HCT116 (cell line): ENCODE results near the gene RYR2. TPM values are rescaled to one million over a fixed set of nuclear protein-coding genes. Genes with fewer than 3 reads are reported as not detected.

ENCODE experiments used
- ATAC-seq: fragments of 200-7000 bp; cut with Tn5 transposase; 2 replicates; pipeline ENCODE4 v1.9.1; 2020; ENCODE audit warnings: mild to moderate bottlenecking, moderate library complexity
- BruUV-seq: library from RNA; stranded (reverse); fragments of 400-500 nt; replicated peaks from 2 replicates; lab custom pipeline; 2021; lab: Mats Ljungman, UMichigan
- CTCF ChIA-PET: fragments of 300-600 bp; sonication (Branson Sonifier 250); formaldehyde crosslinking; loops from one replicate; lab custom pipeline; 2021; ENCODE audit warnings: antibody characterized with exemption; lab: Charles Lee
- POLR2A ChIA-PET: fragments of 300-600, 350-600 bp; sonication (Branson Sonifier 250); formaldehyde crosslinking; loops from one replicate; lab custom pipeline; 2021; ENCODE audit warnings: antibody characterized with exemption; lab: Charles Lee
- RAD21 ChIA-PET, 2 experiments: fragments of 300-600 bp; sonication (Branson Sonifier 250); formaldehyde crosslinking; loops; one replicate each; lab custom pipeline; 2023; ENCODE audit warnings: low total read pairs in 2 of 2; ENCODE audit not compliant: uncharacterized antibody in 2 of 2, unreplicated experiment in 2 of 2, low non-redundant PET in 1 of 2; lab: Charles Lee
- DNase-seq: peaks from one replicate; pipeline ENCODE4 v3.0.0-alpha.2; 2010; ENCODE audit warnings: low read depth, low spot score
- H2AFZ ChIP-seq: fragments of 200-600 bp; shearing (Covaris generic), sonication (generic); 2 replicates; pipeline ENCODE4 v1.6.1; 2017; ENCODE audit warnings: low read depth, mixed run types, mixed read lengths, antibody characterized with exemption, low read length; ENCODE audit not compliant: poor library complexity, severe bottlenecking
- H3K27ac ChIP-seq: 2 replicates; pipeline ENCODE4 v1.5.1; 2012; ENCODE audit warnings: low read depth, low read length
- H3K27me3 ChIP-seq: fragments of 200-600 bp; sonication (generic); 2 replicates; pipeline ENCODE4 v1.6.1; 2016; ENCODE audit warnings: mixed run types, low read length, mixed read lengths; ENCODE audit not compliant: insufficient read depth
- H3K36me3 ChIP-seq, 2 experiments: fragments of 200-500 bp in 1 of 2; fragments of 200-600 bp in 1 of 2; sonication (Bioruptor generic) in 1 of 2; sonication (generic) in 1 of 2; 2 replicates each; pipeline versions ENCODE4 v1.5.1 to v1.6.1; 2014 to 2016; ENCODE audit warnings: low read length in 2 of 2, inconsistent platforms in 1 of 2, mixed read lengths in 1 of 2, mixed run types in 1 of 2; ENCODE audit not compliant: insufficient read depth in 2 of 2, control insufficient read depth in 1 of 2
- H3K4me1 ChIP-seq, 2 experiments: fragments of 200-600 bp in 1 of 2; sonication (generic) in 1 of 2; 2 replicates each; pipeline versions ENCODE4 v1.5.1 to v1.6.1; 2012 to 2017; ENCODE audit warnings: low read length in 2 of 2, inconsistent platforms in 1 of 2, mild to moderate bottlenecking in 1 of 2, mixed read lengths in 1 of 2, mixed run types in 1 of 2, moderate library complexity in 1 of 2; ENCODE audit not compliant: insufficient read depth in 2 of 2, control insufficient read depth in 1 of 2
- H3K4me2 ChIP-seq: fragments of 200-600 bp; sonication (generic); 2 replicates; pipeline ENCODE4 v1.6.1; 2017; ENCODE audit warnings: mixed run types, low read length, mixed read lengths
- H3K4me3 ChIP-seq, 2 experiments: fragments of 200-600 bp in 1 of 2; sonication (generic) in 1 of 2; replicated peaks in 1 of 2; 2 replicates each; pipeline ENCODE4 v1.5.1; 2011 to 2016; ENCODE audit warnings: low read length in 2 of 2, control low read depth in 1 of 2, low read depth in 1 of 2, mild to moderate bottlenecking in 1 of 2, mixed read lengths in 1 of 2, mixed run types in 1 of 2
- H3K79me2 ChIP-seq: fragments of 200-600 bp; sonication (generic); 2 replicates; pipeline ENCODE4 v1.6.1; 2017; ENCODE audit warnings: mild to moderate bottlenecking, mixed run types, low read length, moderate library complexity, mixed read lengths; ENCODE audit not compliant: insufficient read depth
- H3K9ac ChIP-seq: fragments of 200-600 bp; sonication (generic); 2 replicates; pipeline ENCODE4 v1.6.1; 2016; ENCODE audit warnings: low read length, mixed read lengths
- H3K9me2 ChIP-seq: fragments of 200-600 bp; sonication (generic), shearing (Covaris generic); 2 replicates; pipeline ENCODE4 v1.6.1; 2017; ENCODE audit warnings: mixed run types, mild to moderate bottlenecking, moderate library complexity; ENCODE audit not compliant: insufficient read depth
- H3K9me3 ChIP-seq, 2 experiments: fragments of 200-500 bp in 1 of 2; fragments of 200-600 bp in 1 of 2; sonication (Bioruptor generic) in 1 of 2; sonication (generic) in 1 of 2; 2 replicates each; pipeline ENCODE4 v1.6.1; 2014 to 2017; ENCODE audit warnings: low read length in 2 of 2, mixed read lengths in 2 of 2, inconsistent platforms in 1 of 2, low read depth in 1 of 2, mild to moderate bottlenecking in 1 of 2, mixed run types in 1 of 2, moderate library complexity in 1 of 2; ENCODE audit not compliant: control insufficient read depth in 1 of 2, insufficient read depth in 1 of 2
- H4K20me1 ChIP-seq: fragments of 200-600 bp; sonication (generic), shearing (Covaris generic); 2 replicates; pipeline ENCODE4 v1.6.1; 2017; ENCODE audit warnings: mixed run types, mild to moderate bottlenecking, moderate library complexity; ENCODE audit not compliant: insufficient read depth
- EGR1 ChIP-seq: IDR thresholded peaks from 2 replicates; pipeline ENCODE4 v1.6.1; 2012; ENCODE audit warnings: low read depth
- JUND ChIP-seq: IDR thresholded peaks from 2 replicates; pipeline ENCODE4 v1.6.1; 2012
- POLR2AphosphoS5 ChIP-seq: IDR thresholded peaks from 2 replicates; pipeline ENCODE4 v1.6.1; 2011; ENCODE audit warnings: mild to moderate bottlenecking, low read depth, low read length, moderate library complexity
- RAD21 ChIP-seq: IDR thresholded peaks from 2 replicates; pipeline ENCODE4 v1.6.1; 2012; ENCODE audit warnings: low read depth, mild to moderate bottlenecking
- SIN3A ChIP-seq: IDR thresholded peaks from 2 replicates; pipeline ENCODE4 v1.6.1; 2012; ENCODE audit warnings: low read depth
- TCF7L2 ChIP-seq: IDR thresholded peaks from 2 replicates; pipeline ENCODE4 v1.7.0; 2011; ENCODE audit warnings: borderline replicate concordance, inconsistent platforms; ENCODE audit not compliant: insufficient read depth, insufficient read length; ENCODE audit errors: extremely low read depth
- YY1 ChIP-seq: IDR thresholded peaks from 2 replicates; pipeline ENCODE4 v1.6.1; 2011; ENCODE audit warnings: low read length, low read depth, moderate library complexity, mild to moderate bottlenecking; ENCODE audit not compliant: insufficient replicate concordance; ENCODE audit errors: extremely low read depth
- ZNF274 ChIP-seq: fragments of 200-500 bp; sonication (Bioruptor generic); IDR thresholded peaks from 2 replicates; pipeline ENCODE4 v1.6.1; 2014; ENCODE audit warnings: mild to moderate bottlenecking, low read depth, low read length, inconsistent platforms
- intact Hi-C: fragments of 100-400 bp; cut with micrococcal nuclease; formaldehyde crosslinking; loops from 2 replicates; pipeline ENCODE4 v1.10.0; 2022
- total RNA-seq: library from RNA; stranded (reverse); gene quantifications from one replicate; pipeline ENCODE4 v1.2.1, GENCODE V29; 2021; ENCODE audit not compliant: unreplicated experiment
- TF ChIP-seq, protein P1 (sequence below), 3 experiments: fragments of 200-600 bp in 1 of 3; sonication (generic) in 1 of 3; IDR thresholded peaks in 2 of 3; conservative IDR thresholded peaks in 1 of 3; 2 replicates each; pipeline ENCODE4 v1.5.1; 2012 to 2017; ENCODE audit warnings: low read depth in 2 of 3, low read length in 2 of 3, antibody characterized with exemption in 1 of 3, borderline replicate concordance in 1 of 3, control low read depth in 1 of 3, mild to moderate bottlenecking in 1 of 3, mixed read lengths in 1 of 3, mixed run types in 1 of 3, moderate library complexity in 1 of 3; ENCODE audit not compliant: insufficient read depth in 1 of 3
- TF ChIP-seq, protein P2 (sequence below): IDR thresholded peaks from 2 replicates; pipeline ENCODE4 v1.6.1; 2012; ENCODE audit warnings: low read depth
- TF ChIP-seq, protein P3 (sequence below): IDR thresholded peaks from 2 replicates; pipeline ENCODE4 v1.6.1; 2012

Gene RYR2
- total RNA-seq, 1 experiment from 2014 or later = 0.02 TPM

DNA sequence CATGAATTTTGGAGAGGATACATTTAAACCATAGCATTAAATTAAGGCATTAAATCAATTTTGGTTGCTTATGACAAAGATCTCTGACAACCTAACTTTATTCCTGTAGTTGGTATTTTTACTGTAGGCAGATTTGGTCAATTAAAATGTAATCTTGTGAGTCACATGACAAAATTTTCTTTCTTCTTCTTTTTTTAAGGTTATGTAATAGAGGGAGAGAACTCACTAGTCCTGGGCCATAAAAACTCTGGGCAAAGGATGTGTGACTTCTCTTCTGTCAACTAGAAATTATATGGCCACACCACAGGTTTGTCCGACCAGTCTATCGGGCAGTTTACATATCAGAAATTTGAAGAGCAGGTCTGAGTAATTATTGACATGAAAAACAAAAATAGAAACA, 181.4 kb downstream of the RYR2 start:
- Histone ChIP-seq H3K4me3 (no peak overlapping the region), H3K9ac (no peak overlapping the region), H3K9me2 (no peaks in the 10 kb centered on the region), H3K27ac (no peak overlapping the region), H3K4me2 (no peak overlapping the region), H3K36me3 (no peaks in the 10 kb centered on the region)
- intact Hi-C loops = no loop called here
- CTCF ChIA-PET = no interaction called here
- TF ChIP-seq YY1 = no peak
- TF ChIP-seq, all 23 proteins: peak for 0
- ChIA-PET RAD21 (no interaction called here), POLR2A (no interaction called here)
- no peaks in the 10 kb centered on the region for H3K9me3 ChIP-seq
- no peaks in the 10 kb centered on the region for H3K4me1 ChIP-seq
- H4K20me1 ChIP-seq = no peaks in the 10 kb centered on the region
- no peak for ATAC-seq
- H3K79me2 ChIP-seq = no peaks in the 10 kb centered on the region
- H2AFZ ChIP-seq = no peak overlapping the region
- no peaks in the 10 kb centered on the region for H3K27me3 ChIP-seq
- DNase-seq = no peak
- no TSS peak for BruUV-seq

DNA sequence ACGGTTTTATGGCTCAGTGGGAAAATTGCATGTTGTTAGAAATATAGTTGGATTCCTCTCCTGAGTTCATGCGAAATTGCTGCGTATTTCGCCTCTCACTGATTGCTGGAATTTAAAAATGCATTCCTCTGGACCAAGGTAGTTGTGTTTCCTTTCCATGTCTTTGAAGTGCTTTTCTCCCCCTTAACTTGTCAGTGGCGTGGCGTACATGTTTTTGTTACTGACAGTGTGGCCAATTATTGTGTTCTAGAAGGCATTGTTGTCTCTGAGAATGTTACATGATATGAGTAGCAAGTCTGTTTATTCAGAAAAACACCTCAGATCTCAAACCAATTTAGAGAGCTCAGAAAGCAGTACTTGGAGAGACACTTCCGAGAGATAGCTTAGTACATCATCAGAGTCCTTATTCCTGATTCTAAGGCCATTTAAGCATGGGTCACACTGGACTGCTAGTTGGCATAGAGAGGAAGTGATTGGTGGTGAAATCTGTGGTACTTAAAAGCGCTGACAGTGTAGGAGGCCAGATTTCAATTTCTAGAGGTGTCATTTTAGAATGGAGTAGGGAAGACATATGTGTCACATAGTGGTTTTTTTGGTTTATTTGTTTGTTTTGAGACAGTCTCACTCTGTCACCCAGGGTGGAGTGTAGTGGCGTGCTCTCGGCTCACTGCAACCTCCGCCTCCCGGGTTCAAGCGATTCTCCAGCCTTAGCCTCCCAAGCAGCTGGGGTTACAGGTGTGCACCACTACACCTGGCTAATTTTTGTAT, 184.4 kb downstream of the RYR2 start:
- ChIA-PET CTCF (no interaction called here), RAD21 (no interaction called here), POLR2A (no interaction called here)
- H3K36me3 ChIP-seq = no peaks in the 10 kb centered on the region
- BruUV-seq = no TSS peak
- no peak overlapping the region for H3K4me3 ChIP-seq
- no peak overlapping the region for H2AFZ ChIP-seq
- H3K9me2 ChIP-seq = no peaks in the 10 kb centered on the region
- no peaks in the 10 kb centered on the region for H3K4me1 ChIP-seq
- no peaks in the 10 kb centered on the region for H3K27me3 ChIP-seq
- ATAC-seq = no peak
- H4K20me1 ChIP-seq = no peaks in the 10 kb centered on the region
- no peak overlapping the region for H3K27ac ChIP-seq
- no peak overlapping the region for H3K9ac ChIP-seq
- intact Hi-C loops = no loop called here
- H3K4me2 ChIP-seq = no peak overlapping the region
- no peaks in the 10 kb centered on the region for H3K9me3 ChIP-seq
- H3K79me2 ChIP-seq = no peaks in the 10 kb centered on the region
- DNase-seq = no peak
- TF ChIP-seq TCF7L2 = no peak
- TF ChIP-seq, protein P1, sequence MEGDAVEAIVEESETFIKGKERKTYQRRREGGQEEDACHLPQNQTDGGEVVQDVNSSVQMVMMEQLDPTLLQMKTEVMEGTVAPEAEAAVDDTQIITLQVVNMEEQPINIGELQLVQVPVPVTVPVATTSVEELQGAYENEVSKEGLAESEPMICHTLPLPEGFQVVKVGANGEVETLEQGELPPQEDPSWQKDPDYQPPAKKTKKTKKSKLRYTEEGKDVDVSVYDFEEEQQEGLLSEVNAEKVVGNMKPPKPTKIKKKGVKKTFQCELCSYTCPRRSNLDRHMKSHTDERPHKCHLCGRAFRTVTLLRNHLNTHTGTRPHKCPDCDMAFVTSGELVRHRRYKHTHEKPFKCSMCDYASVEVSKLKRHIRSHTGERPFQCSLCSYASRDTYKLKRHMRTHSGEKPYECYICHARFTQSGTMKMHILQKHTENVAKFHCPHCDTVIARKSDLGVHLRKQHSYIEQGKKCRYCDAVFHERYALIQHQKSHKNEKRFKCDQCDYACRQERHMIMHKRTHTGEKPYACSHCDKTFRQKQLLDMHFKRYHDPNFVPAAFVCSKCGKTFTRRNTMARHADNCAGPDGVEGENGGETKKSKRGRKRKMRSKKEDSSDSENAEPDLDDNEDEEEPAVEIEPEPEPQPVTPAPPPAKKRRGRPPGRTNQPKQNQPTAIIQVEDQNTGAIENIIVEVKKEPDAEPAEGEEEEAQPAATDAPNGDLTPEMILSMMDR (IDR thresholded peaks at IDR 0.05 in 2 of 3, conservative IDR thresholded peaks at IDR 0.05 in 1 of 3; ENCODE audit: borderline replicate concordance in 1 of 3, insufficient read depth in 1 of 3, low read depth in 2 of 3, low read length in 2 of 3) = no peak
- TF ChIP-seq JUND = no peak
- TF ChIP-seq POLR2AphosphoS5 = no peak
- TF ChIP-seq, protein P2, sequence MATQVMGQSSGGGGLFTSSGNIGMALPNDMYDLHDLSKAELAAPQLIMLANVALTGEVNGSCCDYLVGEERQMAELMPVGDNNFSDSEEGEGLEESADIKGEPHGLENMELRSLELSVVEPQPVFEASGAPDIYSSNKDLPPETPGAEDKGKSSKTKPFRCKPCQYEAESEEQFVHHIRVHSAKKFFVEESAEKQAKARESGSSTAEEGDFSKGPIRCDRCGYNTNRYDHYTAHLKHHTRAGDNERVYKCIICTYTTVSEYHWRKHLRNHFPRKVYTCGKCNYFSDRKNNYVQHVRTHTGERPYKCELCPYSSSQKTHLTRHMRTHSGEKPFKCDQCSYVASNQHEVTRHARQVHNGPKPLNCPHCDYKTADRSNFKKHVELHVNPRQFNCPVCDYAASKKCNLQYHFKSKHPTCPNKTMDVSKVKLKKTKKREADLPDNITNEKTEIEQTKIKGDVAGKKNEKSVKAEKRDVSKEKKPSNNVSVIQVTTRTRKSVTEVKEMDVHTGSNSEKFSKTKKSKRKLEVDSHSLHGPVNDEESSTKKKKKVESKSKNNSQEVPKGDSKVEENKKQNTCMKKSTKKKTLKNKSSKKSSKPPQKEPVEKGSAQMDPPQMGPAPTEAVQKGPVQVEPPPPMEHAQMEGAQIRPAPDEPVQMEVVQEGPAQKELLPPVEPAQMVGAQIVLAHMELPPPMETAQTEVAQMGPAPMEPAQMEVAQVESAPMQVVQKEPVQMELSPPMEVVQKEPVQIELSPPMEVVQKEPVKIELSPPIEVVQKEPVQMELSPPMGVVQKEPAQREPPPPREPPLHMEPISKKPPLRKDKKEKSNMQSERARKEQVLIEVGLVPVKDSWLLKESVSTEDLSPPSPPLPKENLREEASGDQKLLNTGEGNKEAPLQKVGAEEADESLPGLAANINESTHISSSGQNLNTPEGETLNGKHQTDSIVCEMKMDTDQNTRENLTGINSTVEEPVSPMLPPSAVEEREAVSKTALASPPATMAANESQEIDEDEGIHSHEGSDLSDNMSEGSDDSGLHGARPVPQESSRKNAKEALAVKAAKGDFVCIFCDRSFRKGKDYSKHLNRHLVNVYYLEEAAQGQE = no peak
- no peak for TF ChIP-seq ZNF274
- no peak for TF ChIP-seq EGR1
- TF ChIP-seq SIN3A = no peak
- TF ChIP-seq RAD21 = no peak
- TF ChIP-seq, protein P3, sequence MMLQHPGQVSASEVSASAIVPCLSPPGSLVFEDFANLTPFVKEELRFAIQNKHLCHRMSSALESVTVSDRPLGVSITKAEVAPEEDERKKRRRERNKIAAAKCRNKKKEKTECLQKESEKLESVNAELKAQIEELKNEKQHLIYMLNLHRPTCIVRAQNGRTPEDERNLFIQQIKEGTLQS = no peak
